CD4-positive, alpha-beta T cell (primary cell): Measurements from ENCODE around the gene ZNF784. TPM values are rescaled to one million over a fixed set of nuclear protein-coding genes. Genes with fewer than 3 reads are reported as not detected.
"Not testable (repeated sequence)": the region's sequence is repeated elsewhere in the genome, so short reads cannot be mapped to it uniquely, and the experiment has no call there.

ENCODE experiments used
- ATAC-seq: fragments of 200-7000 bp; cut with Tn5 transposase; one replicate; pipeline ENCODE4 v1.10.0; 2022; ENCODE audit warnings: mild to moderate bottlenecking; ENCODE audit not compliant: poor library complexity
- CTCF ChIA-PET: fragments of 350-600 bp; sonication (Branson Sonifier 250); formaldehyde crosslinking; loops from one replicate; lab custom pipeline; 2021; ENCODE audit warnings: antibody characterized with exemption, inconsistent platforms; lab: Charles Lee
- POLR2A ChIA-PET: fragments of 350-600 bp; sonication (Branson Sonifier 250); formaldehyde crosslinking; loops from one replicate; lab custom pipeline; 2021; ENCODE audit warnings: antibody characterized with exemption, inconsistent platforms; lab: Charles Lee
- DNase-seq, 14 experiments: peaks; one replicate each; pipeline ENCODE4 v3.0.0-alpha.2; 2013 to 2020; ENCODE audit warnings: mixed read lengths in 2 of 14
- H3K27ac ChIP-seq, 2 donors: one replicate each; pipeline versions ENCODE4 v1.5.1 to v1.7.0; 2013; ENCODE audit warnings: low read length in 2 of 2, low read depth in 1 of 2, mild to moderate bottlenecking in 1 of 2
- H3K27me3 ChIP-seq, 2 experiments: 1 replicate in 1 of 2; 2 replicates in 1 of 2; pipeline versions ENCODE4 v1.6.1 to v1.7.0; 2013; ENCODE audit warnings: low read length in 2 of 2, control low read depth in 1 of 2, mild to moderate bottlenecking in 1 of 2, moderate library complexity in 1 of 2; ENCODE audit not compliant: insufficient read depth in 2 of 2, control insufficient read depth in 1 of 2
- H3K36me3 ChIP-seq: one replicate; pipeline ENCODE4 v1.6.1; 2013; ENCODE audit warnings: low read length, control low read depth; ENCODE audit not compliant: insufficient read depth
- H3K4me1 ChIP-seq: one replicate; pipeline ENCODE4 v1.6.1; 2013; ENCODE audit warnings: low read length, control low read depth; ENCODE audit not compliant: insufficient read depth
- H3K4me3 ChIP-seq: one replicate; pipeline ENCODE4 v1.5.1; 2013; ENCODE audit warnings: mild to moderate bottlenecking, low read length, moderate library complexity
- H3K9me3 ChIP-seq, 2 experiments: 1 replicate in 1 of 2; 2 replicates in 1 of 2; pipeline versions ENCODE4 v1.6.1 to v1.7.0; 2013; ENCODE audit warnings: low read length in 2 of 2, mild to moderate bottlenecking in 2 of 2, control low read depth in 1 of 2, moderate library complexity in 1 of 2; ENCODE audit not compliant: control insufficient read depth in 1 of 2, insufficient read depth in 1 of 2
- H3K27ac Mint-ChIP-seq: one replicate; pipeline ENCODE4 v1.8.0; 2020; ENCODE audit warnings: mixed read lengths
- H3K27me3 Mint-ChIP-seq: one replicate; pipeline ENCODE4 v1.8.0; 2021; ENCODE audit warnings: mixed read lengths
- H3K36me3 Mint-ChIP-seq: one replicate; pipeline ENCODE4 v1.8.0; 2021; ENCODE audit warnings: low read depth, mixed read lengths
- H3K4me1 Mint-ChIP-seq: one replicate; pipeline ENCODE4 v1.8.0; 2021; ENCODE audit warnings: low read depth, mixed read lengths
- H3K4me3 Mint-ChIP-seq: one replicate; pipeline ENCODE4 v1.8.0; 2020; ENCODE audit warnings: mild to moderate bottlenecking, mixed read lengths
- H3K9me3 Mint-ChIP-seq: one replicate; pipeline ENCODE4 v1.8.0; 2020; ENCODE audit warnings: mixed read lengths
- intact Hi-C, 2 experiments: fragments of 100-400 bp; cut with DNase I in 1 of 2; cut with micrococcal nuclease in 1 of 2; formaldehyde crosslinking; loops; one replicate each; pipeline versions ENCODE4 v1.15.1 to v1.9.0; 2023 to 2025; cut with DNase I, micrococcal nuclease
- total RNA-seq, 174 experiments: library from RNA in 2 of 174; stranded (reverse) in 2 of 174; gene quantifications; one replicate each; pipeline ENCODE4 v1.2.3 and lab custom pipeline; 2021 to 2026
- TF ChIP-seq, protein P1 (sequence below): fragments of 200-600 bp; IDR thresholded peaks from one replicate; pipeline ENCODE4 v1.8.0; 2022; ENCODE audit warnings: antibody characterized with exemption, mild to moderate bottlenecking

Gene ZNF784
- total RNA-seq, 2 experiments from 2014 or later = 11.2 to 11.8 TPM

DNA sequence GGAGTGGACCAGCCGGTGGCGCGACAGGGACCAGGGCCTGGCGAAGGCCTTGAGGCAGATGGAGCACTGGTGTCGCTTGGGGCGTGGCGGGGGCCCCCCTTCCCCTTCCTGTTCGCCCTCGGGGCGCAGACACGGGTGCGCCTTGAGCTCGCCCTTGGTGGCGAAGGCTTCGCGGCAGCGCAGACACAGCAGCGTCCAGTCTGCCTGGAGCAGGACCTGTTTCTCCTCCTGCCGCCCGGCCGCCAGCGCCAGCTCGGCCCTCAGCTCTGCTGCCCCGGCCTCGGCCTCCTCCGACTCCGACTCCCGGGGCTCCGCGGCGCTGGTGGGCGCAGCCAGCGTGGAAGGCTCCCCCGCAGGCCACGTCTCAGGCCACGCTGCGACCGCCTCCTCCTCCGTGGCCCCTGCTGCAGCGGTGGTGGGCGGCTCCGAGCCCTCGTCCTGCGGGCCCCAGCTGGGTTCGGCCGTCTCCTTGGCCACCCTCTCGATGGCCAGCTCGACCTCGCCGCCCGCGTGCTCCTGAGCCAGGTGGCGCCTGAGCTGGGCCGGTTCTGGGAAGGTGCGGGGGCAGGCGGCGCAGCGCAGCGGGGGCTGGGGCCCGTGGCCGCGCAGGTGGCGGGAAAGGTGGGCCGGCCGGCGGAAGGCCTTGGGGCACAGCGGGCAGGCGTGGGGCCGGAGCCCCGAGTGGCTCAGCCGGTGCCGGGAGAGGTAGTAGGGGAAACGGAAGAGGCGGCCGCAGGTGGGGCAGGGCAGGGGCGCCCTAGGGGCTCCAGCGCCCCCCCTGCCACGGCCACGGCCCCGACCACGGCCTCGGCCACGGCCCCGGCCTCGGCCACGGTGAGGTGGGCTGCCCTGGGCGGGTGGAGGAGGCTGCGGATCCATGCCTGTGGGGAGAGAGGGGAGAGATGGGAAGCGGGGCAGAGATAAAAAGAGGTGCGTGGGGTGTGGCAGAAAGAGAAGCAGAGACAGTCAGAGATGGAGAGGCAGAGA lies 45.3 kb downstream of the ZNF784 start:
- no peaks in the 10 kb centered on the region for H3K27me3 ChIP-seq
- Mint-ChIP-seq H3K4me1 (peaks cover 24% of the 10 kb centered on the region), H3K4me3 (peak overlapping the region; percentile 89), H3K27me3 (no peaks in the 10 kb centered on the region), H3K9me3 (no peaks in the 10 kb centered on the region), H3K36me3 (peaks cover 21% of the 10 kb centered on the region), H3K27ac (peak overlapping the region; percentile 86)
- ATAC-seq (no peak), DNase-seq (peak in 1 of 14 experiments; percentile 29)
- no peaks in the 10 kb centered on the region for H3K36me3 ChIP-seq
- H3K4me1 ChIP-seq = peaks cover 23% of the 10 kb centered on the region
- intact Hi-C loops = no loop called here
- peak overlapping the region in 1 of 2 donors; percentile 39 for H3K27ac ChIP-seq
- TF ChIP-seq, protein P1, sequence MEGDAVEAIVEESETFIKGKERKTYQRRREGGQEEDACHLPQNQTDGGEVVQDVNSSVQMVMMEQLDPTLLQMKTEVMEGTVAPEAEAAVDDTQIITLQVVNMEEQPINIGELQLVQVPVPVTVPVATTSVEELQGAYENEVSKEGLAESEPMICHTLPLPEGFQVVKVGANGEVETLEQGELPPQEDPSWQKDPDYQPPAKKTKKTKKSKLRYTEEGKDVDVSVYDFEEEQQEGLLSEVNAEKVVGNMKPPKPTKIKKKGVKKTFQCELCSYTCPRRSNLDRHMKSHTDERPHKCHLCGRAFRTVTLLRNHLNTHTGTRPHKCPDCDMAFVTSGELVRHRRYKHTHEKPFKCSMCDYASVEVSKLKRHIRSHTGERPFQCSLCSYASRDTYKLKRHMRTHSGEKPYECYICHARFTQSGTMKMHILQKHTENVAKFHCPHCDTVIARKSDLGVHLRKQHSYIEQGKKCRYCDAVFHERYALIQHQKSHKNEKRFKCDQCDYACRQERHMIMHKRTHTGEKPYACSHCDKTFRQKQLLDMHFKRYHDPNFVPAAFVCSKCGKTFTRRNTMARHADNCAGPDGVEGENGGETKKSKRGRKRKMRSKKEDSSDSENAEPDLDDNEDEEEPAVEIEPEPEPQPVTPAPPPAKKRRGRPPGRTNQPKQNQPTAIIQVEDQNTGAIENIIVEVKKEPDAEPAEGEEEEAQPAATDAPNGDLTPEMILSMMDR = no peak
- H3K9me3 ChIP-seq = peaks cover 0 to 15% of the 10 kb centered on the region in 2 experiments
- ChIA-PET CTCF (no interaction called here), POLR2A (no interaction called here)
- no peak overlapping the region for H3K4me3 ChIP-seq

DNA sequence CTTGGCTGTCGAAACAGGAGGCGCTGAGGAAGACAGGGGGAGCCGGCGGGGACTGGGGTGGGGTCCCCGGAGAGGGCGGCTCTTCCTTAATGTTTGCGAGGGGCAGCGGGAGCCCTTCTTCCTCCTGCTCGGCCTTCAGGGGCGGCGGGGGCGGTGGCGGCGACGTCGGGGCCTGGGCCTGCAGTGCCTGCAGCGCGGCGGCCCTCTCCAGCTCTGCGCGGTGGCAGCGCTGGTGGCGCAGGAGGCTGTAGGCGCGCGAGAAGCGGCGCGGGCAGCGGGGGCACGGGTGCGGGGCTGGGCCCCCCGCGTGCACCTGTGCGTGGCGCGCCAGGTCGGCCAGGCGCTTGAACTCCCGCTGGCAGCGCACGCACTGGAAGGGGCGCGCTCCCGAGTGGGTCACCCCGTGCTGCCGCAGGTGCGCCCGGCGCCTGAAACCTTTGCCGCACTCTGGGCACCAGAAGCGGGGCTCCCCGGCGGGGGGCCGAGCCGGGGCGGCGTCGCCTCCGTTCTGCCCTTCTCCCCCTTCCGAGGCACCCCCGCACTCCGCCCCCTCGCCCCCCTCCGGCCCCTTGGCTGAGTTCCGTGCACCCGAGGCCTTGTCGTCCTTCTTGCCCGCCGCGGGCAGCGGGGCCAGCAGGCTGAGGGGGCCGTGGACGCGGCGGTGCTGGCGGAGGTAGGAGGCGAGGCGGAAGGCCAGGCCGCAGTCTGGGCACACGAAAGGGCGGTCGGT lies 46.2 kb downstream of the ZNF784 start:
- TF ChIP-seq, protein P1 = no peak
- Histone ChIP-seq H3K4me3 (no peak overlapping the region), H3K9me3 (peaks cover 0 to 15% of the 10 kb centered on the region in 2 experiments), H3K4me1 (peaks cover 23% of the 10 kb centered on the region), H3K36me3 (no peaks in the 10 kb centered on the region), H3K27ac (no peak overlapping the region), H3K27me3 (no peaks in the 10 kb centered on the region)
- no peaks in the 10 kb centered on the region for H3K27me3 Mint-ChIP-seq
- intact Hi-C loops = no loop called here
- ChIA-PET POLR2A (no interaction called here), CTCF (no interaction called here)
- H3K4me1 Mint-ChIP-seq = peaks cover 24% of the 10 kb centered on the region
- H3K4me3 Mint-ChIP-seq = no peak overlapping the region
- DNase-seq (no peak), ATAC-seq (no peak)
- H3K9me3 Mint-ChIP-seq = no peaks in the 10 kb centered on the region
- no peak overlapping the region for H3K27ac Mint-ChIP-seq
- H3K36me3 Mint-ChIP-seq = peaks cover 21% of the 10 kb centered on the region

DNA sequence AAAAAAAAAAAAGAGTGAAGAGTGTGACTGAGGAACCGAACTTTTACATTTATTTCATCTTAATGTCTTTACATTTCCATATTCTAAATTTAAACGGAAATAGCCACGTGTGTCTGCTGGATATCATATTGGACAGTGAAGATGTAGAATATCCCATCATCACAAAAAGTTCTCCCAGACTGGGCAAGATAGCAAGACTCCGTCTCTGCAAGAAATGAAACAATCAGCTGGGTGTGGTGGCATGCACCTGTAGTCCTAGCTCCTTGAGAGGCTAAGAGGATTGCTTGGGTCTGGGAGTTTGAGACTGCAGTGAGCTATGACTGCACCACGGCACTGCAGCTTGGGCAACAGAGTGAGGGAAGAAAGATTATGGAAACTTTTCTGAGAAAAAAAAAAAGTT lies 47.6 kb downstream of the ZNF784 start:
- H3K9me3 ChIP-seq = peaks cover 0 to 15% of the 10 kb centered on the region in 2 experiments
- ChIA-PET CTCF (interaction anchor here (0.7 kb wide), 1 partner anchor 30 kb away, joined by 3 read pairs; no protein-coding TSS in a partner anchor), POLR2A (interaction anchor here (1.1 kb wide), 1 partner anchor 30 kb away, joined by 3 read pairs; no protein-coding TSS in a partner anchor)
- Mint-ChIP-seq H3K4me3 (peak overlapping the region; percentile 62), H3K27me3 (no peaks in the 10 kb centered on the region), H3K27ac (peak overlapping the region; percentile 63), H3K9me3 (no peaks in the 10 kb centered on the region), H3K36me3 (peaks cover 21% of the 10 kb centered on the region), H3K4me1 (peaks cover 19% of the 10 kb centered on the region)
- H3K4me1 ChIP-seq = peaks cover 22% of the 10 kb centered on the region
- DNase-seq (no peak), ATAC-seq (no peak)
- no peaks in the 10 kb centered on the region for H3K36me3 ChIP-seq
- no peak overlapping the region for H3K4me3 ChIP-seq
- TF ChIP-seq, protein P1 = no peak
- intact Hi-C loops = no loop called here
- no peak overlapping the region for H3K27ac ChIP-seq
- no peaks in the 10 kb centered on the region for H3K27me3 ChIP-seq

DNA sequence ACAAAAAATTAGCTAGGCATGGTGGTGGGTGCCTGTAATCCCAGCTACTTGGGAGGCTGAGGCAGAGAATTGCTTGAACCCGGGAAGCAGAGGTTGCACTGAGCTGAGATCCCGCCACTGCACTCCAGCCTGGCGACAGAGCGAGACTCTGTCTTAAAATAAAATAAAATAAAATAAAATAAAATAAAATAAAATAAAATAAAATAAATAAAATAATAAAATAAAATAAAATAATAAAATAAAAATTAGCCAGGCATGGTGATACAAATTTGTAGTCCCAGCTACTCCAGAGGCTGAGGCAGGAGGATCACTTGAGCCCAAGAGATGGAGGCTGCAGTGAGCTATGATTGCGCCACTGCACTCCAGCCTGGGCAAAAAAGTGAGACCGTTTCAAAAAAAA lies 50.4 kb downstream of the ZNF784 start:
- H3K4me1 ChIP-seq, H3K36me3 ChIP-seq, ATAC-seq, intact Hi-C loops, DNase-seq, POLR2A ChIA-PET, H3K27me3 Mint-ChIP-seq, H3K4me3 Mint-ChIP-seq, H3K27ac ChIP-seq, H3K9me3 Mint-ChIP-seq, CTCF ChIA-PET, H3K27ac Mint-ChIP-seq, H3K4me3 ChIP-seq, H3K4me1 Mint-ChIP-seq, H3K27me3 ChIP-seq: not testable (repeated sequence)
- H3K9me3 ChIP-seq = peaks cover 0 to 22% of the 10 kb centered on the region in 2 experiments
- peaks cover 11% of the 10 kb centered on the region for H3K36me3 Mint-ChIP-seq
